Panc1 (cell line): ENCODE results near the gene CLNK. TPM values are rescaled to one million over a fixed set of nuclear protein-coding genes. Genes with fewer than 3 reads are reported as not detected.

Experiments
- ATAC-seq: fragments of 200-7000 bp; cut with Tn5 transposase; 2 replicates; pipeline ENCODE4 v1.9.1; 2020; ENCODE audit warnings: mild to moderate bottlenecking, moderate library complexity
- BruUV-seq: library from RNA; stranded (reverse); fragments of 400-500 nt; replicated peaks from 2 replicates; lab custom pipeline; 2021; lab: Mats Ljungman, UMichigan
- CTCF ChIA-PET: fragments of 300-600 bp; sonication (Branson Sonifier 250); formaldehyde crosslinking; loops from one replicate; lab custom pipeline; 2022; ENCODE audit warnings: antibody characterized with exemption; lab: Charles Lee
- POLR2A ChIA-PET: fragments of 300-600 bp; sonication (Branson Sonifier 250); formaldehyde crosslinking; loops from one replicate; lab custom pipeline; 2022; ENCODE audit warnings: antibody characterized with exemption; lab: Charles Lee
- DNase-seq: peaks from one replicate; pipeline ENCODE4 v3.0.0-alpha.2; 2010; ENCODE audit warnings: low read depth, low spot score
- H3K27ac ChIP-seq: 2 replicates; pipeline ENCODE4 v1.5.1; 2011; ENCODE audit warnings: mild to moderate bottlenecking, low read length, inconsistent platforms
- H3K27me3 ChIP-seq: fragments of 200-500 bp; sonication (Bioruptor generic); 2 replicates; pipeline ENCODE4 v1.6.0; 2014; ENCODE audit warnings: low read length, inconsistent platforms; ENCODE audit not compliant: control insufficient read depth, insufficient read depth
- H3K36me3 ChIP-seq: fragments of 200-500 bp; sonication (Bioruptor generic); 2 replicates; pipeline ENCODE4 v1.5.1; 2014; ENCODE audit warnings: inconsistent platforms, mild to moderate bottlenecking, low read length, moderate library complexity; ENCODE audit not compliant: control insufficient read depth, insufficient read depth
- H3K4me1 ChIP-seq: 2 replicates; pipeline ENCODE4 v1.5.1; 2011; ENCODE audit warnings: inconsistent platforms, mild to moderate bottlenecking, low read length, moderate library complexity; ENCODE audit not compliant: control insufficient read depth, insufficient read depth
- H3K4me3 ChIP-seq, 2 experiments: 2 replicates each; pipeline ENCODE4 v1.5.1; 2011 to 2012; ENCODE audit warnings: low read depth in 2 of 2, low read length in 2 of 2, mild to moderate bottlenecking in 2 of 2, inconsistent platforms in 1 of 2, moderate library complexity in 1 of 2
- H3K9me3 ChIP-seq: fragments of 200-500 bp; sonication (Bioruptor generic); 2 replicates; pipeline ENCODE4 v1.5.1; 2014; ENCODE audit warnings: low read depth, mild to moderate bottlenecking, inconsistent platforms, low read length, moderate library complexity; ENCODE audit not compliant: control insufficient read depth, insufficient read depth
- POLR2AphosphoS5 ChIP-seq: IDR thresholded peaks from 2 replicates; pipeline ENCODE4 v1.6.1; 2012; ENCODE audit warnings: mild to moderate bottlenecking, low read depth, low read length, moderate library complexity
- SIN3A ChIP-seq: IDR thresholded peaks from 2 replicates; pipeline ENCODE4 v1.6.1; 2012; ENCODE audit warnings: low read depth, mild to moderate bottlenecking, low read length, moderate library complexity, borderline replicate concordance; ENCODE audit not compliant: insufficient read depth
- TCF7L2 ChIP-seq: IDR thresholded peaks from 2 replicates; pipeline ENCODE4 v1.6.1; 2011; ENCODE audit warnings: mild to moderate bottlenecking, low read depth, low read length, inconsistent platforms
- in situ Hi-C: cut with HindIII; loops from 2 replicates; pipeline ENCODE4 v1.10.0; 2016; ENCODE audit warnings: low sequenced_read_pairs, low pct_unique_long_range_greater_than_20kb
- intact Hi-C: fragments of 100-400 bp; cut with micrococcal nuclease; formaldehyde crosslinking; loops from one replicate; pipeline ENCODE4 v1.10.0; 2022; ENCODE audit not compliant: unreplicated experiment
- total RNA-seq: library from RNA; stranded (reverse); gene quantifications from one replicate; pipeline ENCODE4 v1.2.1, GENCODE V29; 2021; ENCODE audit not compliant: unreplicated experiment
- TF ChIP-seq, protein P1 (sequence below): fragments of 450-650 bp; IDR thresholded peaks from 2 replicates; pipeline ENCODE4 v1.5.1; 2017; ENCODE audit warnings: mild to moderate bottlenecking
- TF ChIP-seq, protein P2 (sequence below), 2 experiments: IDR thresholded peaks; 2 replicates each; pipeline ENCODE4 v1.6.1; 2011 to 2012; ENCODE audit warnings: low read depth in 2 of 2, control low read depth in 1 of 2, low read length in 1 of 2, mild to moderate bottlenecking in 1 of 2, moderate library complexity in 1 of 2; ENCODE audit not compliant: insufficient read depth in 1 of 2

CLNK gene
- total RNA-seq, 1 experiment from 2014 or later, result not detected

DNA sequence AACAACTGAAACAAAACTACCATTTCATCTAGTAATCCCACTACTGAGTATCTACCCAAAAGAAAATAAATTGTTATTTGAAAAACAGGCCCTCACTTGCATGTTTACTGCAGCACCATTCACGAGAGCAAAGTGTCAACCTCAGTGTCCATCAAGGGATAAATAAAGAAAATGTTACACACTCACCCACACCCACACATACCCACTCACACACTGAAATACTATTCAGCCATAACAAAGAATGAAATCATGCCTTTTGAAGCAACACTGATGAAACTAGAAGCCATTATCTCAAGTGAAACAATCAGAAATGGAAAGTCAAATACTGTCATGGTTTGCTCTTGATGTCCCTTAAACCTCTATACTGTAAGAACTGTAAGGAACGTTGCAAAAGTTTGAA lies 44.8 kb upstream of the CLNK start:
- Histone ChIP-seq H3K4me1 (no peaks in the 10 kb centered on the region), H3K36me3 (no peaks in the 10 kb centered on the region), H3K4me3 (no peak overlapping the region), H3K27ac (no peak overlapping the region), H3K9me3 (no peaks in the 10 kb centered on the region), H3K27me3 (no peaks in the 10 kb centered on the region)
- TF ChIP-seq, protein P1, sequence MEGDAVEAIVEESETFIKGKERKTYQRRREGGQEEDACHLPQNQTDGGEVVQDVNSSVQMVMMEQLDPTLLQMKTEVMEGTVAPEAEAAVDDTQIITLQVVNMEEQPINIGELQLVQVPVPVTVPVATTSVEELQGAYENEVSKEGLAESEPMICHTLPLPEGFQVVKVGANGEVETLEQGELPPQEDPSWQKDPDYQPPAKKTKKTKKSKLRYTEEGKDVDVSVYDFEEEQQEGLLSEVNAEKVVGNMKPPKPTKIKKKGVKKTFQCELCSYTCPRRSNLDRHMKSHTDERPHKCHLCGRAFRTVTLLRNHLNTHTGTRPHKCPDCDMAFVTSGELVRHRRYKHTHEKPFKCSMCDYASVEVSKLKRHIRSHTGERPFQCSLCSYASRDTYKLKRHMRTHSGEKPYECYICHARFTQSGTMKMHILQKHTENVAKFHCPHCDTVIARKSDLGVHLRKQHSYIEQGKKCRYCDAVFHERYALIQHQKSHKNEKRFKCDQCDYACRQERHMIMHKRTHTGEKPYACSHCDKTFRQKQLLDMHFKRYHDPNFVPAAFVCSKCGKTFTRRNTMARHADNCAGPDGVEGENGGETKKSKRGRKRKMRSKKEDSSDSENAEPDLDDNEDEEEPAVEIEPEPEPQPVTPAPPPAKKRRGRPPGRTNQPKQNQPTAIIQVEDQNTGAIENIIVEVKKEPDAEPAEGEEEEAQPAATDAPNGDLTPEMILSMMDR, result no peak
- TF ChIP-seq, protein P2, sequence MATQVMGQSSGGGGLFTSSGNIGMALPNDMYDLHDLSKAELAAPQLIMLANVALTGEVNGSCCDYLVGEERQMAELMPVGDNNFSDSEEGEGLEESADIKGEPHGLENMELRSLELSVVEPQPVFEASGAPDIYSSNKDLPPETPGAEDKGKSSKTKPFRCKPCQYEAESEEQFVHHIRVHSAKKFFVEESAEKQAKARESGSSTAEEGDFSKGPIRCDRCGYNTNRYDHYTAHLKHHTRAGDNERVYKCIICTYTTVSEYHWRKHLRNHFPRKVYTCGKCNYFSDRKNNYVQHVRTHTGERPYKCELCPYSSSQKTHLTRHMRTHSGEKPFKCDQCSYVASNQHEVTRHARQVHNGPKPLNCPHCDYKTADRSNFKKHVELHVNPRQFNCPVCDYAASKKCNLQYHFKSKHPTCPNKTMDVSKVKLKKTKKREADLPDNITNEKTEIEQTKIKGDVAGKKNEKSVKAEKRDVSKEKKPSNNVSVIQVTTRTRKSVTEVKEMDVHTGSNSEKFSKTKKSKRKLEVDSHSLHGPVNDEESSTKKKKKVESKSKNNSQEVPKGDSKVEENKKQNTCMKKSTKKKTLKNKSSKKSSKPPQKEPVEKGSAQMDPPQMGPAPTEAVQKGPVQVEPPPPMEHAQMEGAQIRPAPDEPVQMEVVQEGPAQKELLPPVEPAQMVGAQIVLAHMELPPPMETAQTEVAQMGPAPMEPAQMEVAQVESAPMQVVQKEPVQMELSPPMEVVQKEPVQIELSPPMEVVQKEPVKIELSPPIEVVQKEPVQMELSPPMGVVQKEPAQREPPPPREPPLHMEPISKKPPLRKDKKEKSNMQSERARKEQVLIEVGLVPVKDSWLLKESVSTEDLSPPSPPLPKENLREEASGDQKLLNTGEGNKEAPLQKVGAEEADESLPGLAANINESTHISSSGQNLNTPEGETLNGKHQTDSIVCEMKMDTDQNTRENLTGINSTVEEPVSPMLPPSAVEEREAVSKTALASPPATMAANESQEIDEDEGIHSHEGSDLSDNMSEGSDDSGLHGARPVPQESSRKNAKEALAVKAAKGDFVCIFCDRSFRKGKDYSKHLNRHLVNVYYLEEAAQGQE (IDR thresholded peaks at IDR 0.05; ENCODE audit: insufficient read depth in 1 of 2, low read depth in 2 of 2, low read length in 1 of 2), result no peak
- in situ Hi-C loops, result no loop called here
- DNase-seq (no peak), ATAC-seq (no peak)
- intact Hi-C loops, result no loop called here
- BruUV-seq, result no TSS peak
- POLR2A ChIA-PET, result no interaction called here
- CTCF ChIA-PET, result no interaction called here

DNA sequence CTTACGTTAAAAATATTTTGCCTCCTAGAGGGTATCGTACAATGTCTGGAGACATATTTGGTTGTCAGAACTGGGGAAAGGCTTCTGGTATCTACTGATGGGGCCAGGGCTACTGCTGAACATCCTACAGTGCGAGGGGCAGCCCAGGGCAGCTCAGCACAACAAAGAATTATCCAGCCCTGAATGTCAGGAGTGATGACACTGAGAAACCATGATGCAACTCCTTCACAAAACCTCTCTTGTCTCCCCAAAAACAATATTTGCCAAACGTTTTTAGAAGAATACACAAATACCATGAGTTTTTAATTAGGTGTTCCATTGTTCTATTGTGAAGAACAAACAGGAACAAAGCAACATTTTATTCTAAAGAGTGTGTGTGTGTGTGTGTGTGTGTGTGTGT lies 43.4 kb upstream of the CLNK start:
- no TSS peak for BruUV-seq
- Histone ChIP-seq H3K4me1 (no peaks in the 10 kb centered on the region), H3K36me3 (no peaks in the 10 kb centered on the region), H3K9me3 (no peaks in the 10 kb centered on the region), H3K27ac (no peak overlapping the region), H3K27me3 (no peaks in the 10 kb centered on the region), H3K4me3 (no peak overlapping the region)
- DNase-seq (no peak), ATAC-seq (no peak)
- ChIA-PET CTCF (no interaction called here), POLR2A (no interaction called here)
- in situ Hi-C loops (no loop called here), intact Hi-C loops (no loop called here)
- TF ChIP-seq POLR2AphosphoS5 (no peak), SIN3A (no peak), TCF7L2 (no peak)
- TF ChIP-seq, protein P2 (IDR thresholded peaks at IDR 0.05; ENCODE audit: insufficient read depth in 1 of 2, low read depth in 2 of 2, low read length in 1 of 2), result no peak
- TF ChIP-seq, protein P1, result no peak
